GM21529 (cell line): ENCODE measurements around the gene FCN3.

Experiments
- ATAC-seq: cut with Tn5 transposase; IDR thresholded peaks from one replicate; pipeline ENCODE4 v1.9.1; 2021; ENCODE audit not compliant: unreplicated experiment

Gene FCN3

DNA sequence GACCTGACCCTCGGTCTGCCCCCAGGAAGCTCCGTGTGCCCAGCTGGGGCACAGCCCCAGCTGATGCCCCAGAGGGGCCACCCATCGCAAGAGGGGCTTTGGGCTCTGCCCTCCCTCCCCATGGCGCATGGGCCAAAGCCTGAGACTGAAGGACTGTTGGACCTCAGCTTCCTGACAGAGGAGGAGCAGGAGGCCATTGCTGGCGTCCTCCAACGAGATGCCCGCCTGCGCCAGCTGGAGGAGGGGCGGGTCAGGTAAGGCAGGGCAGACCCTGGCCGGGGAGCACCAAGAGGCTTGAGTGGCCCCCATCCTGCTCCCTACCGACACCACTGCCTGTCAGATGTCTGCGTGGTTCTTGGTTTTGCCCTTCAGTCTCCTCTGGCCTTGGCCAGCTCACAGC is 29.4 kb downstream of the FCN3 start:
- no peak for ATAC-seq

DNA sequence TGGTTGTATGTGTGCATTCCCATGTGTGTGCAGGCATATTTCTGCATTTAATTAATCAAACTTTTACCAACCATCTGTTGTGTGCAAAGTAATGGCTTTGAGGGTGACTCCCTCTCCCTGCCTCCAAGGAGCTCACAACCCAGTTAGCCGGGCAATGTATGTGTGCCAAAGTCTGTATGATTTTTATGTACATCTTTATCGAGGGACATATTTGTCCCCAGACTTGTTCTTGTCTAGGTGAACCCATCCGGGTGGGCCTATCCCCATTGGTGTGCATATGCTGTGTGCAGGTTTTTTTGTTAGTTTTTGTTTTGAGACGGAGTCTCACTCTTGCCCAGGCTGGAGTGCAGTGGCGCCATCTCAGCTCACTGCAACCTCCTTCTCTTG is 31.0 kb downstream of the FCN3 start:
- ATAC-seq = no peak

DNA sequence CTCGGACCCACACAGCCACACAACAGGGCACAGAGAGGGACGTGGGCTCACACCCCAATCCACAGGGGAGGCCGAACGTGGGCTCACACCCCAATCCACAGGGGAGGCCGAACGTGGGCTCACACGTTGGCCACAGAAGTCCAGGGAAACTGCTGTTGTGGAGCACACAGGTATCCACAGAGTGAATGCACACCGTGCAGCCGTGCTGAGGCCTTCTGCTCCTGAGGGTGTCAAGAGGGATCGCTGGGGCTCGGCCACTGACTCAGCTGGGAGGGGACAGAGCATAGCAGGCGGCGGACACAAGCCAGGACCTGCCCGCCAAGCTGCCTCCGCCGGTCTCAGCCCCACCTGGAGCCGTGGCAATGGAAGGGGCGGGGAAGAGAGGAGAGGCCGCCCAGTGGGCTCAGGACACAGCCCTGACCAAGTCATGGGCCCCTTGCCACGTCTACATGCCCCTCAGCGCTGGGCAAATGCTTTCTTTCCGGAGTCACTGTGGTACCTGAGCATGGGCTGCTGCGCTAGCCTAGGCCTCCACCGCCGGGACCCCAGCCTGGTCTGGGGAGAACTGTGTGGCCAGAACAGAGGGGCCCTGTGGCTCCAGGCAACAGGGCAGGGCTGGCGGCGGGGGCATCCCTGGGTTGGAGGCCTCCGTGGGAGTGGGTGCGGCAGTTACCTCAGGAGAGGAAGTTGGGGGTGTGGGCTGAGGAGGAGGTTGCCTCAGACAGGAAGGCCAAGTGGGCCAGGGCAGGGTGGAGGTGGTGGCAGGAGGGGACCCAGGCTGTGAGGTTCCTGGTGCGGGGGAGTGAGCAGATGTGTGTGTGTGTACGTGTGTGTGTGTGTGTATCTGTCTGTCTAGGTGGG is 31.6 kb downstream of the FCN3 start:
- ATAC-seq = peak; percentile 33

DNA sequence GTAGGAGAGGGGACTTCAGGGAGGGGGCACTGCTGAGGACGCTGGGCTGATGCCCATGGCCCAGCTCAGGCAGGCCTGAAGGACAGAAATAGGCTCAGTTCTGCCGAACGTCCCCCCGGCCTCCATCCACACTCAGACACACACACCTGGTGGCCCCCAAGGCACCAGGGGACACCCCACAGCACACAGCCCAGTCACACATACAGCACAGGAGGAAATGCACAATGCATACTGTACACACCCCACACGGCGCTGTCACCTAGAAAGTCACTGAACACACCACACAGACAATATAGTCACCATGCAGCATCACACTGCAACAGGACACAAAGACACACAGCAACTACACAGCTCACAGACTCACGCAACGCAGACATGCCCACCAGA is 32.2 kb downstream of the FCN3 start:
- peak; percentile 13 for ATAC-seq

DNA sequence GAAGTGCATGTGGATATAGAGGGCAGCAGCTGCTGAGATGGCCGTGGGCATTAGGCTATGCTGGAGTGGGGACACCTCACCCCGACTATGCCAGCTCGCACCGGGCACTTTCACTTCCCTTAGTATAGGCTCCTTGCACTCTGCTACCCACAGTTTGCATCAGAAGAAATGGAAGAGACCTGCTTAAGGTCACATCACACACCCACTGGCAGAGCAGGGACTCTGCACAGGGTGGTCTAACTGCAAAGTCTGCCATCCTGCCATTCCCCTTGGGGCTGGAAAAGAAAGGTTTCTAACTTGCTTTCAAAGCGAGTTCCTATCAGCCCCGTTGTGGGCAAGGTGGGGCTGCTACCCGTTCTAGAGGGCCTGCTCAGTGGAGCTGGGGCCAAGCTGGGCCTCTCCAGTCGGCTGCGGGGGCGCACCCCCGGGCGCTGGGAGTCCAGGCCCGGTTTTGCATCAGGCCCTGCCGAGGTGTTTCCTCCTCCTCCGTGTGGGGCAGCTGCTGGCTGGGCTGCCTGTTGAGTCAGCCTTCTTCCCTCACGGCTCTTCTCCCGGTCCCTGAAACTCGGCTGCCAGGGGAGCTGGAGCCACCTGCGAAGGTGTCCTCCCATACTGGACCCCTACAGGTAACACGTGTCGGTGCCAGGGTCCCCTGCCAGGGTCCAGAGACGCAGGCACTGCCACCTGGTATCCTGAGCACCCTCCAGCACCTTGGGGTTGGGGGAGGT is 32.9 kb downstream of the FCN3 start, which contains the start of gene SYTL1:
TSS of gene SYTL1 (plus strand) at position 498 of the 728 bp plus-strand sequence. CDS start 3,313 bp downstream, outside the sequence.
- peak; percentile 49 for ATAC-seq

DNA sequence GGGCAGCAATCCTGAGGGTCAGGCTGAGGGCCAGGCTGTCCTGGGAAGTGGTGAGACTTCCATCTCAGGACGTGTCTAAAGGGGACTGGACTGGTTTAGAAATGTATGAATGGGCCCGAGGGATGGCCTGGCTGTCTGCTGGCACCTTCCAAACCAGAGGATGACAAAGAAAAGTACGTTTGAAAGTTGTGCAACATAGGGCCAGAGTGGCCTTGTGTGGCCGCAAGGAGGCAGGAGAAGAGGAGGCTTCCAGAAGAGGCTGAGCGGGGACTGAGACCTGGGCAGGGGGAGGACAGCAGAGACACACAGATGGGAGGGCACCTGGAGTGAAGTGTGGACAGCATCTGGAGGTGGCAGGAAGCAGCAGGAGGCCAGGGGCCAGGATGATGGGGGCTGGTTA is 35.4 kb downstream of the FCN3 start:
- no peak for ATAC-seq

DNA sequence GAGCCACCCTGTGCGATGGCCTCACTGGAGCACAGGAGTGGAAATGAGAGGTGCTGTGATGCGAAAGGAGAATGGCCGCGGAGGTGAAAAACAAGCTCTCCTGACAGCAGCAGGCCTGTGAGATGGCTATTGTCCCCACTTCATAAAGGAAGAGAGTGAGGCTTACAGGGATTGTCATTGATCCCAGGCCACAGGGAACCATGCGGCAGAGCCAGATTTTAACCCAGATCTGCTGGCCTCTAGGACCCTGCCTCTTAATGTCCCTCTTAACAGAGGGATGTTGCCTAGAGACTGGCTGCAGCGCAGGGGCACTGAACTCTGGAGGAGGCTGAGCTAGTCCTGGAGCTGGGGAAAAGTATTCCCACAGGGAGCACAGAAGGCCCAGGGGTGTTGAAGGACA is 35.9 kb downstream of the FCN3 start:
- no peak for ATAC-seq

DNA sequence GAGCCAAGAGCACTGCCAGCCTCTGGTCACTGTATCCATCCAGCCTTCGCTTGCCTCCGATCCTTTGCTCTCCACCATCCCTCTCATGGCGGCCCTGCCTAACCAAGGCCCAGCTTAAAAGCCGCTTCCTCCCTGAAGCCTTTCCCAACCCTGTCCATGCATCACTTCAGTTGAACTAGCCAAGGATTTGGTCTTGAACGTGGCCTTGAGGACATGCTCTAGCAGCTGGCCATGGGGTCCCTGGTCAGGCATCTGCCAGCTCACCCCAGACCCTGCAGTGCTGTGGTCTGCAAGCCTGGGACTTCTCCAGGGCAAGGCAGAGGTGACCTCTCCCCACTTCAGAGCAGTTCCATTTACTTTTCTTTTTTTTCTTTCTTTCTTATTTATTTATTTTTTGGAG is 37.9 kb downstream of the FCN3 start:
- ATAC-seq = no peak

DNA sequence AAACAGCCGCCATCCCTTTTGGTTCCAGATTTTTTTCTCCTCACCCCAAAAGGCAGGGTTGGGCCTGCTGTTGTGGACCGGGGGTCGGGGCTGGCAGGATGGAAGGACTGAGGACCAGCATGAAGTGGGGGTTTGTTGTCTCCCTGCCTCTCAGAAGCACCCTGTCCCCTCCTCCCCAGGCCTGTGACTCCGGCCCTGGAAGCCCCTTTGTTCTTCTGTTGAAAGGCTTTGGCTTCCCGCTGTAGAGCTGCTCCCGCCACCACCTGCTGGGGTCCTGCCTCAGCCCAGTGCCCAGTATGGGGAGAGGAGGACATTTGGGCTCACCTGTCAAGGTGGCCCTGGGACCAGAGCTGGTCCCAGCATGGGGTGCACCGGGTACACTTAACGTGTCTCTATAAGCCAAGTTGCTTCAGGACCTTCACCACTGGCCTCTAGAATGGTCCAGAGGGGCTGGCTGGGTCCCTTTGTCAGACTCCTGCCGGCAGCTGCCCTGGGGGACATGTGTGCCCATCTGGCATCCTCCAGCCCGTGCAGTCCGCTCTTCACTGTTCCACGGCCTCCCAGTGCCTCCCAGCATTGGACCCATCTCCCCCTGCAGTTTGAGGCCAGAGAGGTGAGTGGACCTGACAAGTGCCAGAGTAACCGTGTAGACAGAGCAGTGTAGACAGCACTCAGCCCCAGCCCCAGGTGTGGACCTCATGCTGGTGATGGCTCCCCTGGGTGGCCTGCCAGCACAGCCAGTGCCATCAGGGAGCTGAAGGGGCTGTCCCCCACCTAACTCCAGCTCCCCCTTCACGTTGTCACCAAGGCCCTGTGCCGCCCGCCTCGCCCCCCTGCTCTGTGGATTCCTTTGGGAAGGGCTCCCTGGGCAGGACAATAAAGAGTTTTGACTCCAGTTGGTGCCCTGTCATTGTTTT is 38.9 kb downstream of the FCN3 start:
- ATAC-seq = no peak

DNA sequence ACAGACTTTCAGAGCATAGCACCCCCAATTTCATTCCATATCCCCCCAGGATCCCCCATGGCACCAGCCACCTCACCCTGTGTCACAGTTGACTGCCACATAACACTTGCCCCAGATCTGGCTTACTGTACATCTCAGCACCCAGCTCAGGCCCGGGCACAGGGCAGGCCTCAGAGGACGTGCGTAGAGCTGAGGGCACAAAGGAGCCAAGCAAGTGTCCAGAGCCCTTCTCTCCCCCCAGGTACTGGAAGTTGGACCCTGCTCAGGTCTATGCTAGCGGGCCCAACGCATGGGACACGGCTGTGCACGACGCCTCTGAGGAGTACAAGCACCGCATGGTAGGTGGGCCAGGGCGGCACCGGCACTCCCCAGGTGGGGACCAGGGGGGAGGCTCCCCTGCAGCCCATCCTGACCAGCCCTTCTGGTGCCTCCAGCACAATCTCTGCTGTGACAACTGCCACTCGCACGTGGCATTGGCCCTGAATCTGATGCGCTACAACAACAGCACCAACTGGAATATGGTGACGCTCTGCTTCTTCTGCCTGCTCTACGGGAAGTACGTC is 40.8 kb downstream of the FCN3 start:
- ATAC-seq = no peak

DNA sequence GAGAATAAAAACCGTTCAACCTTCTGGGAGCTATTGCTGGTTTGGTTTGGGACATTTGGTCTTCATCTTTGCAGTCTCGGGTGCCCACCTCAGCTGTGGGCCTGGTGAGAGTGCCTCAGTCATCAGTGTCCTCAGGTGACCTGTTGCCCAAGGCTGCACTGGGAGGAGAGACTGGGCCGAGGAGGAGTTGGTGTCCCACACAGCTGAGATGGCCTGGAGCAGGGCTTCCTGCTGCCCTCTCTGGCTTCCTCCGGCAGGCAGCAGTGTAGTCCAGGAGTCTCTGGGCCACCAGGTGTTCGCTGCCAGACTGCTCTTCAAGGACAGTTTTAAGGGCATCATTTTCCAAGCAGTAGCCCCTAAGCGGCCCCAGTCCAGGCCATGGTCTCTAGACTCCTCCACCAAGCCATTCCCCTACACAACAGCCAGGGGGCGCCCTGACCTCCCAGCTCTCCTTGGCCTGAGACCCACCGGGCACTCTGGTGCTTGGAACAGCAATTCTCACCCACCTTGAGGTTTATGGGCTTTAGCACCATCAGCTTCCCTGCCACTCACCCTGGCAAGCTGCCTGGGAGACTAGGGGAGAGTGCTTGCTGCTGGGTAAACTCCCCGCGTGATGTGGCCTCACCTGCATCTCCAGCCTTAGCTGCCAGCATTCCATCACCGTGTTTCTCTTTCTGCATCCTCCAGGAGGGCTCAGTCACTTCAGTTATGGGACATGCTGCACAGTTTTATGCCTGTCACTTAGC is 41.9 kb downstream of the FCN3 start:
- no peak for ATAC-seq

DNA sequence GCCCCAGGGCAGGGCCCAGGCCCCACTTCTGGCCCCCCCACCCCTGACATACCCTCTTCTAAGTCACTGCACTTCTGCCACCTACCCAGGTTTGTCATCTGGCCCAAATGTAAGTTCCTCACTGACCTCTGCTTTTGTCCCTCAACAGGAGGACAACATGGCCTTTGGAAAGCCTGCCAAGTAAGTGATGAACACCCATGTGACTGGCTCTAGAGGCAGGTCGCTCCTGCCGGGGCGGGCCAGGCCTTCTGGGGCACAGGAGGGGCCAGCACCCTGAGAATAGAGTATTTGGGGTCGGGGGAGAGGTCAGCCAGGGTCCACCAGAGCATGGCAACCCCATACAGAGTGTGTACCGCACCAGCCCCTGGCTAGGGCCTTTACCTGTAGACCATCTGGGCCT is 42.7 kb downstream of the FCN3 start:
- no peak for ATAC-seq

DNA sequence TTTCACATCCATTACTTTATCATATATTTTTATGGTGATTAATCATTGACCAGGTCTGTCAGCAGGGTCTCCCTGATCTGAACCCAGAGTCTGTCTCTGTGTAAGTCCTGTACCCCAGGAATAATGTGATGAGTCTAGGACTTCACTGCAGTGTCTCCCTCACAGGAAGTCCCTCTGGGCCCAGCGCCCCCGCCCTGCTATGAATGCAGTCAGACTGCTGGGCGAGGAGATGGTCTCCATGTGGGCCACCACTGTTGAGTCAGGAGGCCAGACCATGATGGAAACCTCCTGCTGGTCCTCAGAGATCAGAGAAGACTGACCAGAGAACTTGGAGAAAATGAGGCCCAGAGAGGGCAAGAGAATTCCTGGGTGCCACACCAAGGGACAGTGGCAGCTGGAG is 43.2 kb downstream of the FCN3 start:
- ATAC-seq = no peak

DNA sequence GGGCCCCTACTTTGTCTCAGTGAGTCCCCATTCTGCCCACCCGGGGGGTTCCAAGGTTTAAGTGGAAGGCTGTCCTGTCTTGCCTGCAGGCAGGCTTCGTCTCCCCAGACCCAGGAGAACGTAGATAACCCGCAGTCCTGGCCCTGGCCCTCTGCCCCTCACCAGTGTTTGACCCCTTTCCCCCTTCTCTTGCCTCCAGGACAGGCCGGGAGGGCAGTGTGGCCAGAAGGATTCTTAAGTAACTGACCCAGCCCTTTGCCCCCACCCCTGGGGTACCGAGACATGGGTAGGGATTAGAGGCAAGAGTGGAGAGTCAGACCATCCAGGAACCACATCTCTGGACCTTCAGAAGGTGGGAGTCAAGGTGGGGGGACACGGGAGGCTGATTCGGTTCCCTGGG is 43.8 kb downstream of the FCN3 start:
- ATAC-seq = no peak

DNA sequence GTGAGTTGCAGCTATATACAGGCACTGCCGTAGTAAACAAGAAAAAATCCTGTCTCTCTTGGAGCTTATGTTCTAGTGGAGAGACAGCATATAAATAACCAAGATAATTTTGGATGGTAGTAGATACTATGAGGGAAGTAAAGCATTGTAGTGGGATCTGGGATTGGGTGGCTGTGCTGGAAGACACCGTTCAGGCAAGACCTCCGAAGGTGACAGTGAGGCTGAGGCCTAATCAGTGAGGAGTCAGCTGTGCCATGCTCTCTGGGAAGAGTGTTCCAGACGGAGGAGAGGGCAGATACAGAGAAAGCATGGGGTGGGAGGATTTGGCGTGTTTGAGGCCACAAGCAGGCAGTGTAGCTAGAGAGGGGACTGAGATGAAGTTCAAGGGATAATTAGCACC is 46.7 kb downstream of the FCN3 start:
- ATAC-seq = no peak

DNA sequence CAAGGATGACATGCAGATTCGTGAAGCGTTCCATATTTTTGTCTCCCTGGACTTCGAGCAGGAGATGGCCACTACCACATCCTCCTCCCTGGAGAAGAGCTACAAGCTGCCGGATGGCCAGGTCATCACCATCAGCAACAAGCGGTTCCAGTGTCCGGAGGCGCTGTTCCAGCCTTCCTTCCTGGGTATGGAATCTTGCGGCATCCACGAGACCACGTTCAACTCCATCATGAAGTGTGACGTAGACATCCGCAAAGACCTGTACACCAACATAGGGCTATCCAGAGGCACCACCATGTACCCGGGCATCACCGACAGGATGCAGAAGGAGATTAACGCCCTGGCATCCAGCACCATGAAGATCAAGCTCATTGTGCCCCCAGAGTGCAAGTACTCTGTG is 49.3 kb downstream of the FCN3 start:
- ATAC-seq = no peak

DNA sequence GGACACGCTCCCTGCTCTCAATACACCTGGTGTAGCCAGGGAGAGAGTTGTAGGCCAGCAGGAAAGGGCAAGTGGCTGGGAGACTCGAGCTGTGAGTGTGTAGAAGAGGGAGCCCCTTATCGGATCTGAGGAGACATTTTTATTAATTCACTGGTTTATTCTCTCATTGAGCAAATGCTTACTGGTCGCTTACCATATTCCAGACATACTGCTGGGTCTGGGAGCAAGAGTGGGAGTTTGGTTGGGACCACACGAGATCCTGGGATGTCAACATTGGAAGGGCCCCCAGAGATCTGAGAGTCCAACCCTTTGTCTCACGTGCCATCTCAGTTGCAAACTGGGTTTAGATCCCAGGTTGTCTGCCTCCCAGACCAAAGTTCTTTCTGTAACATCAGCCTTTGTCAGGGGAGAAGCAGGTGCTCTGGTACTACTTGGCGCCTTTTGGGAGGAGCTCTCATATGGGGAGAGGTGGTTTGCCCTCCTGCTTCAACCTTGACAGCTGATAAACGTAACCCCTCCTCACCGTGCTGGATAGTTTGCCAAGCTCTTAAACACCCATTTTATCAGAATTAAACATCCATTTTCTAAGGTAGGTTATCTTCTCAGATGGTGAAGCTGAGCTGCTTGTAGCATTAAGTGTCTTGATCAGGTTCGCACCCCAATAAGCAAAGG is 51.9 kb downstream of the FCN3 start:
- ATAC-seq = no peak

DNA sequence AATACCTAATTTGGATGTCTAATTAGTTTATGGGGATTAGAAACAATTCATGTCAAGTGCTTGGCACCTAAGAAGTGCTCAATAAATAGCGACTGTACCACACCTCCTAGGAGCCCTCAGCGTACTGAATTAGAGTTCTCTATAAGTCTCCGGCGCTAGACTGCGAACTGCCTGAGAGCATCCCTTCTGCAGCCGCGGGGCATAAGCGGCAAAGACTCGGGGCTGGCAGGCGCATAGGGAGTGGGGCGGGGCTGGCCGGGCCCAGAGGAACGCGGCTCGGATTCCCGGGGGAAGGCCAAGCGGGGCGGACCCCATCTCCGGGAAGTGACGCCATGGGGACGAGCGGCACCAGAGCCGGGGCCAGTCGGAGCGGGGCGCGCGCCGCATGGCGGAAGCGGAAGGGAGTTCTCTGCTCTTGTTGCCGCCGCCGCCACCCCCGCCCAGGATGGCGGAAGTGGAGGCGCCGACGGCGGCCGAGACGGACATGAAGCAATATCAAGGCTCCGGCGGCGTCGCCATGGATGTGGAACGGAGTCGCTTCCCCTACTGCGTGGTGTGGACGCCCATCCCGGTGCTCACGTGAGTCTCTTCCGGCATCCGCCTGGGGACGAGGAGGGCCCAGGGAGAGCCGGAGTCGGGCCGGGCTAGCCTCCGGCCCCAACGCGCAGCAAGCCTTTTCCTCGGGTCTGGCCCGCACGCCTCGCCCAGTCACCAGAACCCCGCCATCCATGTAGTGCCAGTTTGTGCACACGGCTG is 52.6 kb downstream of the FCN3 start, which contains the start of gene TMEM222:
TSS of gene TMEM222 (plus strand) at position 351 of the 756 bp plus-strand sequence. CDS start at position 386, 35 bp downstream.
- ATAC-seq = peak; percentile 84
